IPS-11a (cell line): Measurements from ENCODE around the gene PHC3.
"Not testable (repeated sequence)": the region's sequence is repeated elsewhere in the genome, so short reads cannot be mapped to it uniquely, and the experiment has no call there.

ENCODE experiments used
- H3K4me3 ChIP-seq: one replicate; pipeline ENCODE4 v1.5.1; 2013; ENCODE audit warnings: low read depth, low read length, control low read depth

Gene PHC3

GRCh38 chr3:170180908-170181885 lies at the start of gene PHC3:
Gene PHC3, minus strand, starts transcription at chr3:170181733. Its CDS starts 18 bp downstream, at chr3:170181715.
- peak within 1 kb of the TSS; percentile 96 for H3K4me3 ChIP-seq

- H3K4me3 ChIP-seq: no peak overlapping the region
These were observed 46.7 kb upstream of the PHC3 start for GRCh38 chr3:170228093-170228766.

GRCh38 chr3:170226426-170226960 lies 45.0 kb upstream of the PHC3 start:
- H3K4me3 ChIP-seq: no peak overlapping the region

- H3K4me3 ChIP-seq: no peak overlapping the region
These were observed 43.6 kb upstream of the PHC3 start for GRCh38 chr3:170225166-170225565.

GRCh38 chr3:170222647-170223541 lies 41.4 kb upstream of the PHC3 start:
- peak overlapping the region; percentile 92 for H3K4me3 ChIP-seq

GRCh38 chr3:170221924-170222646 lies 40.6 kb upstream of the PHC3 start, which contains the start of gene PRKCI:
Gene PRKCI, plus strand, starts transcription at chr3:170222424. Its CDS starts 246 bp downstream, at chr3:170222670.
- H3K4me3 ChIP-seq: peak within 1 kb of the TSS; percentile 92

GRCh38 chr3:170220871-170221270 lies 39.3 kb upstream of the PHC3 start:
- H3K4me3 ChIP-seq: no peak overlapping the region

GRCh38 chr3:170219850-170220249 lies 38.3 kb upstream of the PHC3 start:
- no peak overlapping the region for H3K4me3 ChIP-seq

GRCh38 chr3:170211668-170212067 lies 30.1 kb upstream of the PHC3 start:
- H3K4me3 ChIP-seq: no peak overlapping the region

GRCh38 chr3:170207717-170208116 lies 26.2 kb upstream of the PHC3 start:
- H3K4me3 ChIP-seq: no peak overlapping the region

GRCh38 chr3:170206164-170206762 lies 24.7 kb upstream of the PHC3 start:
- H3K4me3 ChIP-seq: not testable (repeated sequence)

GRCh38 chr3:170205302-170205701 lies 23.8 kb upstream of the PHC3 start:
- no peak overlapping the region for H3K4me3 ChIP-seq

- no peak overlapping the region for H3K4me3 ChIP-seq
These were observed 23.0 kb upstream of the PHC3 start for GRCh38 chr3:170204509-170204908.

- H3K4me3 ChIP-seq: no peak overlapping the region
These were observed 22.5 kb upstream of the PHC3 start for GRCh38 chr3:170204023-170204472.

GRCh38 chr3:170203457-170203856 lies 21.9 kb upstream of the PHC3 start:
- no peak overlapping the region for H3K4me3 ChIP-seq

- no peak overlapping the region for H3K4me3 ChIP-seq
These were observed 20.0 kb upstream of the PHC3 start for GRCh38 chr3:170201527-170201926.

- no peak overlapping the region for H3K4me3 ChIP-seq
These were observed 19.5 kb upstream of the PHC3 start for GRCh38 chr3:170200987-170201386.

GRCh38 chr3:170196833-170197232 lies 15.3 kb upstream of the PHC3 start:
- no peak overlapping the region for H3K4me3 ChIP-seq

GRCh38 chr3:170195759-170196158 lies 14.2 kb upstream of the PHC3 start:
- H3K4me3 ChIP-seq: not testable (repeated sequence)
